ENCODE data around the gene TLE2. TPM values are rescaled to one million over a fixed set of nuclear protein-coding genes. Genes with fewer than 3 reads are reported as not detected.

TLE2 gene
- total RNA-seq, 4 donors from 2014 or later: 87.5 to 184 (median 122) TPM

DNA sequence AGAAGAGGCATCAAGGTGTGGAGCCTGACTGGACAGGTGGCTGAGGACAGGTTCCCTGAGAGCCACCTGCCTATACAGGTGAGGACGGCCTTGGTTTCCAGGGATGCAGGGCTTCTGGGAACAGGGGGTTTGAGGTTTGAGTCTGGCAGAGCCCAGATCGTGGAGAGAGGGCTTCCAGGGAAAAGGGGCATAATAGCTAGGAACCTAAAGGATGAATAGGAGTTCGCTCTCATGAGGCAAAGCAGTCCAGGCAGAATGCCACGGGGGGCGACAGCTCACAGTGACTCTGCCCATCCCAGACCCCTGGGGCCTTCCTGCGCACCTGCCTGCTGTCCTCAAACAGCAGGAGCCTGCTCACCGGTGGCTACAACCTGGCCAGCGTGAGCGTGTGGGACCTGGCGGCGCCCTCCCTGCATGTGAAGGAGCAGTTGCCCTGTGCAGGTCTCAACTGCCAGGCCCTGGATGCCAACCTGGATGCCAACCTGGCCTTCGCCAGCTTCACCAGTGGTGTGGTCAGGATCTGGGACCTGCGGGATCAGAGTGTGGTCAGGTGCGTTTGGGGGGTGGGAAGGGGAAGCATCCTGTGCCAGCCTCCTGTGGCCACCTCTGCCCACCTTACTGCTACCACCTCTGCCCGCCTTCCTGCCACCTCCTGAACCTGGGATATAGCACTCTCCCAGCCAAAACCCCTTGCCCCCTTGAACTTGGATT, 39.7 kb downstream of the TLE2 start:
- no peaks in the 10 kb centered on the region for H3K27me3 ChIP-seq
- H3K9me3 ChIP-seq: no peaks in the 10 kb centered on the region
- 95 to 96% methylated on average over 10 to 15 of the region's 15 CpGs for whole genome bisulfite sequencing, 2 donors
- no peak overlapping the region for H3K4me3 ChIP-seq
- H3K4me1 ChIP-seq: peaks cover 0 to 7% (median 0%) of the 10 kb centered on the region in 4 donors
- H3K36me3 ChIP-seq: no peaks in the 10 kb centered on the region
- DNase-seq (ENCODE audit: low spot score in 2 of 2): no peak
- no peak overlapping the region for H3K27ac ChIP-seq
- TF ChIP-seq, protein P1, sequence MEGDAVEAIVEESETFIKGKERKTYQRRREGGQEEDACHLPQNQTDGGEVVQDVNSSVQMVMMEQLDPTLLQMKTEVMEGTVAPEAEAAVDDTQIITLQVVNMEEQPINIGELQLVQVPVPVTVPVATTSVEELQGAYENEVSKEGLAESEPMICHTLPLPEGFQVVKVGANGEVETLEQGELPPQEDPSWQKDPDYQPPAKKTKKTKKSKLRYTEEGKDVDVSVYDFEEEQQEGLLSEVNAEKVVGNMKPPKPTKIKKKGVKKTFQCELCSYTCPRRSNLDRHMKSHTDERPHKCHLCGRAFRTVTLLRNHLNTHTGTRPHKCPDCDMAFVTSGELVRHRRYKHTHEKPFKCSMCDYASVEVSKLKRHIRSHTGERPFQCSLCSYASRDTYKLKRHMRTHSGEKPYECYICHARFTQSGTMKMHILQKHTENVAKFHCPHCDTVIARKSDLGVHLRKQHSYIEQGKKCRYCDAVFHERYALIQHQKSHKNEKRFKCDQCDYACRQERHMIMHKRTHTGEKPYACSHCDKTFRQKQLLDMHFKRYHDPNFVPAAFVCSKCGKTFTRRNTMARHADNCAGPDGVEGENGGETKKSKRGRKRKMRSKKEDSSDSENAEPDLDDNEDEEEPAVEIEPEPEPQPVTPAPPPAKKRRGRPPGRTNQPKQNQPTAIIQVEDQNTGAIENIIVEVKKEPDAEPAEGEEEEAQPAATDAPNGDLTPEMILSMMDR (IDR thresholded peaks at IDR 0.05): no peak
- TF ChIP-seq POLR2A (IDR thresholded peaks at IDR 0.05) (no peak), EP300 (IDR thresholded peaks at IDR 0.05) (no peak)

DNA sequence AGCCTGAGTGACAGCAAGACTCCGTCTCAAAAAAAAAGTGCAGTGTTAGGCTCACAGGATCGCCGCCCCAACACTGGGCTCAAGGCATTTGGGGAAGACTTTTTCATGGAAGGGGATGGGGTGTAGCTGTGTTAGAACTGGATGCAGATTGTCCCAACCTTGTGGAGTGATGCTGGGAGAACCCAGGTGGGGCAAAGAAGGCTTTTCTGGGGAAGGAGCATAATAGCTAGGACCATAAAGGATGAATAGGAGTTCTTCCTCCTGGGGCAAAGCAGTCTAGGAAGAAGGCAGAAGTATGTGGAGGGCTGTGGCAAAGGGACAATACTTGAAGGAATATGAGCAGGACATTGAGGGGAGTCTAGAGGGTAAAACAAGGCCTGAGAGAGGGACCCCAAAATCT, 40.5 kb downstream of the TLE2 start:
- H3K27me3 ChIP-seq: no peaks in the 10 kb centered on the region
- H3K27ac ChIP-seq: no peak overlapping the region
- H3K9me3 ChIP-seq: no peaks in the 10 kb centered on the region
- no peak overlapping the region for H3K4me3 ChIP-seq
- WGBS, 2 donors: 90 to 91% methylated on average over 3 of the region's 3 CpGs
- peaks cover 0 to 15% (median 5%) of the 10 kb centered on the region in 4 donors for H3K4me1 ChIP-seq
- no peaks in the 10 kb centered on the region for H3K36me3 ChIP-seq
- TF ChIP-seq POLR2A (IDR thresholded peaks at IDR 0.05): no peak
- no peak for TF ChIP-seq EP300 (IDR thresholded peaks at IDR 0.05)
- TF ChIP-seq, protein P1 (IDR thresholded peaks at IDR 0.05): no peak
- DNase-seq (ENCODE audit: low spot score in 2 of 2): no peak

DNA sequence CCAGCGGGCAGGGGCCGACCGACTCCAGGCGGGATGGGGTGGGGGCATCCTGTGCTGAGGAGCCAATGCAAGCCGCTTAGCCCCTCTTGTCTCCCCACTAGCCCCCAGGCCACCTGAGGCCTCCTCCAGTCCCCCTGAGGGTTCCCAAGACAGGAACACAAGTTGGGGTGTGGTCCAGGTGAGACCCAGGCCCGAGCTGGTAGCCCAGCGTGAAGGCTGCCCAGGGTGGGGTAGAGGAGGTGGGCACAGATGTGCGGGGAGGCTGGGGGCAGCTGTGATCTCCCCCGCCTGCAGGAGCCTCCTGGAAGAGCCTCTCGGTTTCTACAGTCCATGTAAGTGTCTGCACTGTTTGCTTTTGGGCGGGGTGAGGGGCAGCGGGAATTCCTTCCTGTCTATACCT, 41.3 kb downstream of the TLE2 start:
- H3K27ac ChIP-seq: no peak overlapping the region
- H3K9me3 ChIP-seq: no peaks in the 10 kb centered on the region
- no peak overlapping the region for H3K4me3 ChIP-seq
- no peaks in the 10 kb centered on the region for H3K27me3 ChIP-seq
- H3K4me1 ChIP-seq: peaks cover 0 to 19% (median 11%) of the 10 kb centered on the region in 4 donors
- 74 to 79% methylated on average over 11 to 12 of the region's 12 CpGs for WGBS, 2 donors
- TF ChIP-seq EP300 (IDR thresholded peaks at IDR 0.05): no peak
- no peak for TF ChIP-seq POLR2A (IDR thresholded peaks at IDR 0.05)
- TF ChIP-seq, protein P1 (IDR thresholded peaks at IDR 0.05): no peak
- H3K36me3 ChIP-seq: no peaks in the 10 kb centered on the region
- no peak for DNase-seq (ENCODE audit: low spot score in 2 of 2)

DNA sequence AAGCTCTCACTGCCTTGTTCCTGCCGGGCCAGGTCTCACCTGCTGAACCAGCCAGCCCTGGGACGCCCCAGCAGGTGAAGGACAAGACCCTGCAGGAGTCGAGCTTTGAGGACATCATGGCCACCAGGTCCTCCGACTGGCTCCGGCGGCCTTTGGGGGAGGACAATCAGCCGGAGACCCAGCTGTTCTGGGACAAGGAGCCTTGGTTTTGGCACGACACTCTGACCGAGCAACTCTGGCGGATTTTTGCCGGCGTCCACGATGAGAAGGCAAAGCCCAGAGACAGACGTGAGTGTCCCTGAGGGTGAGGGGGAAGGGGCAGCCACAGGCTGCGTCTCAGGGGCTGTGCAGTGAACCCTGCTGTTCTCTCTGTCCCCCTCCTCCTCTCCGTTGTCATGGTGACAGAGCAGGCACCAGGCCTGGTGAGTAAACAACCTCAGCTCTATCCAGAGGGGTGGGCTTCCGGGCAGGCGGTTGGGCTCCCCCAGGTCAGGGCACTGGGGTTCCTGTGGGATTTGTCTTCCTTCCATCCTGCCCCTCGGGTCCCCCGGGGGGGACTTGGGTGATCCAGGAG, 42.0 kb downstream of the TLE2 start:
- TF ChIP-seq POLR2A (IDR thresholded peaks at IDR 0.05) (no peak), EP300 (IDR thresholded peaks at IDR 0.05) (no peak)
- TF ChIP-seq, protein P1 (IDR thresholded peaks at IDR 0.05): no peak
- Histone ChIP-seq H3K27me3 (no peaks in the 10 kb centered on the region), H3K4me1 (peaks cover 0 to 26% (median 15%) of the 10 kb centered on the region in 4 donors), H3K36me3 (no peaks in the 10 kb centered on the region), H3K9me3 (no peaks in the 10 kb centered on the region), H3K4me3 (no peak overlapping the region), H3K27ac (peak overlapping the region in 1 of 4 donors; percentile 12)
- DNase-seq (ENCODE audit: low spot score in 2 of 2): no peak
- 15 to 33% methylated on average over 10 to 20 of the region's 20 CpGs for WGBS, 2 donors

DNA sequence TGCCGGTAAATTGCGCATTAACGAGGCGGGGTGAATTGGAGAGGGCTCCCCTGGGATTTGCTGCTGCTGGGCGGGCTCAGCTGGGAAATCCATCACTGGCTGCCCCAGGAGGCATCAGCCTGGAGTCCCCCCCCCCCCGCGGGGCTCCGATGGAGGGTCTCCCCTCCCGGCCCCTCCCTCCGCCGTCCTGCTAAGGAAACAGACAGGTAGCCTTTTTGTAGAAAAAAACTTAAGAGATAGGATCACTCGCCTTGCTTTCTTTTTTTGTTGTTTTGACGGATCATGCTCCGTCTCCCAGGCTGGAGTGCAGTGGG, 44.9 kb downstream of the TLE2 start:
- TF ChIP-seq POLR2A (IDR thresholded peaks at IDR 0.05) (no peak), EP300 (IDR thresholded peaks at IDR 0.05) (no peak)
- TF ChIP-seq, protein P1 (IDR thresholded peaks at IDR 0.05): no peak
- H3K36me3 ChIP-seq: no peaks in the 10 kb centered on the region
- H3K4me1 ChIP-seq: peaks cover 0 to 35% (median 15%) of the 10 kb centered on the region in 4 donors
- H3K27me3 ChIP-seq: no peaks in the 10 kb centered on the region
- WGBS, 2 donors: 0 to 4% methylated on average over 14 of the region's 14 CpGs
- peak overlapping the region in 3 of 4 donors; percentile 79 to 88 (median 81) for H3K27ac ChIP-seq
- DNase-seq (ENCODE audit: low spot score in 2 of 2): no peak
- H3K4me3 ChIP-seq: peak overlapping the region; percentile 2 to 49 (median 26)
- H3K9me3 ChIP-seq: no peaks in the 10 kb centered on the region
